CD4-positive, alpha-beta T cell treated with Interleukin-4 for 1 hour (primary cell): ENCODE data around the gene PHLDA2.
"Not testable (repeated sequence)": the region's sequence is repeated elsewhere in the genome, so short reads cannot be mapped to it uniquely, and the experiment has no call there.

Experiments
- DNase-seq, 2 donors: peaks; one replicate each; pipeline ENCODE4 v3.0.0-alpha.2; 2020 to 2022

The PHLDA2 gene

GRCh38 chr11:2914455-2915195 is 14.6 kb downstream of the PHLDA2 start:
- no peak for DNase-seq

- no peak for DNase-seq
Observed at GRCh38 chr11:2913776-2914175, 15.4 kb downstream of the PHLDA2 start.

- DNase-seq: no peak
Observed at GRCh38 chr11:2913019-2913431, 16.2 kb downstream of the PHLDA2 start.

- no peak for DNase-seq
Observed at GRCh38 chr11:2912498-2912897, 16.7 kb downstream of the PHLDA2 start.

- no peak for DNase-seq
Observed at GRCh38 chr11:2911785-2912391, 17.3 kb downstream of the PHLDA2 start.

GRCh38 chr11:2911088-2911784 is 18.0 kb downstream of the PHLDA2 start:
- DNase-seq: no peak

- no peak for DNase-seq
Observed at GRCh38 chr11:2910401-2910955, 18.7 kb downstream of the PHLDA2 start.

GRCh38 chr11:2909133-2909902 is 19.9 kb downstream of the PHLDA2 start:
- no peak for DNase-seq

GRCh38 chr11:2908130-2908529 is 21.1 kb downstream of the PHLDA2 start:
- no peak for DNase-seq

- DNase-seq: not testable (repeated sequence)
Observed at GRCh38 chr11:2905299-2905698, 23.9 kb downstream of the PHLDA2 start.

GRCh38 chr11:2904153-2905052 is 24.8 kb downstream of the PHLDA2 start:
- no peak for DNase-seq

- no peak for DNase-seq
Observed at GRCh38 chr11:2903672-2904011, 25.6 kb downstream of the PHLDA2 start.

- no peak for DNase-seq
Observed at GRCh38 chr11:2902784-2903671, 26.2 kb downstream of the PHLDA2 start.

- peak; percentile 94 to 95 for DNase-seq
Observed at GRCh38 chr11:2901854-2902783, 27.1 kb downstream of the PHLDA2 start.

- no peak for DNase-seq
Observed at GRCh38 chr11:2901196-2901796, 27.9 kb downstream of the PHLDA2 start.

GRCh38 chr11:2899080-2899783 is 30.0 kb downstream of the PHLDA2 start:
- DNase-seq: peak in 1 of 2 donors; percentile 27

- DNase-seq: peak; percentile 64 to 78
Observed at GRCh38 chr11:2898366-2899079, 30.7 kb downstream of the PHLDA2 start.

- no peak for DNase-seq
Observed at GRCh38 chr11:2897048-2897447, 32.2 kb downstream of the PHLDA2 start.
